GM23248 (cell line): ENCODE results near the gene NEUROD2.

Source experiments
- EZH2 ChIP-seq: fragments of 200-600 bp; sonication (generic); IDR thresholded peaks from 2 replicates; pipeline ENCODE4 v1.6.1; 2018; ENCODE audit warnings: antibody characterized with exemption, mild to moderate bottlenecking; ENCODE audit not compliant: insufficient read depth, poor library complexity, severe bottlenecking
- EZH2phosphoT487 ChIP-seq: fragments of 200-600 bp; sonication (generic); IDR thresholded peaks from 2 replicates; pipeline ENCODE4 v1.6.1; 2018; ENCODE audit warnings: antibody characterized with exemption, moderate library complexity, mild to moderate bottlenecking, low read depth; ENCODE audit not compliant: insufficient read depth

GRCh38 chr17:39629494-39629880 lies 21.8 kb upstream of the NEUROD2 start:
- TF ChIP-seq EZH2: no peak
- TF ChIP-seq EZH2phosphoT487: no peak
